GM23248 (cell line): ENCODE results near the gene ACTL8. TPM values are rescaled to one million over a fixed set of nuclear protein-coding genes. Genes with fewer than 3 reads are reported as not detected.
A peak's percentile ranks its signal among the peaks of the same experiment; 100 is the strongest.

Experiments
- DNase-seq: peaks from one replicate; pipeline ENCODE4 v3.0.0-alpha.2; 2015
- H2AFZ ChIP-seq: fragments of 200-600 bp; sonication (generic); 2 replicates; pipeline ENCODE4 v1.6.1; 2016; ENCODE audit warnings: antibody characterized with exemption
- H3F3A ChIP-seq: fragments of 200-600 bp; sonication (generic); 2 replicates; pipeline ENCODE4 v1.6.1; 2016; ENCODE audit warnings: mild to moderate bottlenecking, antibody characterized with exemption, mixed run types; ENCODE audit not compliant: insufficient read depth
- H3K27ac ChIP-seq: fragments of 200-600 bp; sonication (generic); 2 replicates; pipeline ENCODE4 v1.5.1; 2016; ENCODE audit warnings: mild to moderate bottlenecking
- H3K27me3 ChIP-seq: fragments of 200-600 bp; sonication (generic); replicated peaks from 2 replicates; pipeline ENCODE4 v1.6.1; 2016; ENCODE audit warnings: mild to moderate bottlenecking; ENCODE audit not compliant: insufficient read depth
- H3K36me3 ChIP-seq: fragments of 200-600 bp; sonication (generic); 2 replicates; pipeline ENCODE4 v1.6.1; 2016; ENCODE audit warnings: low read depth, mild to moderate bottlenecking
- H3K4me1 ChIP-seq: fragments of 200-600 bp; sonication (generic); 2 replicates; pipeline ENCODE4 v1.6.1; 2016; ENCODE audit warnings: mild to moderate bottlenecking; ENCODE audit not compliant: insufficient read depth
- H3K4me2 ChIP-seq: fragments of 200-600 bp; sonication (generic); one replicate; pipeline ENCODE4 v1.6.1; 2016; ENCODE audit warnings: mild to moderate bottlenecking; ENCODE audit not compliant: unreplicated experiment
- H3K4me3 ChIP-seq: fragments of 200-600 bp; sonication (generic); 2 replicates; pipeline ENCODE4 v1.5.1; 2016; ENCODE audit warnings: mild to moderate bottlenecking
- H3K79me2 ChIP-seq: fragments of 200-600 bp; sonication (generic); 2 replicates; pipeline ENCODE4 v1.6.1; 2016; ENCODE audit warnings: mild to moderate bottlenecking; ENCODE audit not compliant: insufficient read depth
- H3K9ac ChIP-seq: fragments of 200-600 bp; sonication (generic); 2 replicates; pipeline ENCODE4 v1.6.1; 2016; ENCODE audit warnings: mild to moderate bottlenecking
- H3K9me2 ChIP-seq: fragments of 200-600 bp; sonication (generic); 2 replicates; pipeline ENCODE4 v1.6.1; 2016; ENCODE audit warnings: mixed run types, mild to moderate bottlenecking, moderate library complexity; ENCODE audit not compliant: insufficient read depth
- H3K9me3 ChIP-seq: fragments of 200-600 bp; sonication (generic); one replicate; pipeline ENCODE4 v1.6.1; 2017; ENCODE audit warnings: low read depth
- H4K20me1 ChIP-seq: fragments of 200-600 bp; sonication (generic); 2 replicates; pipeline ENCODE4 v1.6.0; 2016; ENCODE audit not compliant: insufficient read depth
- EZH2 ChIP-seq: fragments of 200-600 bp; sonication (generic); IDR thresholded peaks from 2 replicates; pipeline ENCODE4 v1.6.1; 2018; ENCODE audit warnings: antibody characterized with exemption, mild to moderate bottlenecking; ENCODE audit not compliant: insufficient read depth, poor library complexity, severe bottlenecking
- EZH2phosphoT487 ChIP-seq: fragments of 200-600 bp; sonication (generic); IDR thresholded peaks from 2 replicates; pipeline ENCODE4 v1.6.1; 2018; ENCODE audit warnings: antibody characterized with exemption, moderate library complexity, mild to moderate bottlenecking, low read depth; ENCODE audit not compliant: insufficient read depth
- WGBS, 2 experiments: methylation state at CpG; one replicate each; pipeline ENCODE4 v1.1.6; 2015 to 2017; ENCODE audit warnings: low lambda C conversion rate in 2 of 2, low coverage in 1 of 2; ENCODE audit errors: missing lambda C conversion rate in 2 of 2; 5-methylcytosine and 5-hydroxymethylcytosine counted together
- in situ Hi-C: fragments of 300-500 bp; cut with MboI; formaldehyde crosslinking; loops from 2 replicates; pipeline ENCODE4 v1.15.0; 2020
- polyA plus RNA-seq: library from polyadenylated mRNA; unstranded; fragments of >200 nt; fragmentation: Nextera tagmentation; extraction: Ambion mirVana; gene quantifications from 2 replicates; pipeline ENCODE4 v1.2.1, GENCODE V29; 2016
- total RNA-seq: library from RNA; depleted of rRNA; stranded (reverse); fragments of >200 nt; shearing (Covaris generic); gene quantifications from 2 replicates; pipeline ENCODE4 v1.2.3, GENCODE V29; 2014

The ACTL8 gene
- total and polyA plus RNA-seq, 2 experiments from 2014 or later, result 0.11 TPM; not detected in 1

- no peak overlapping the region for H3K27ac ChIP-seq
- H4K20me1 ChIP-seq, result no peaks in the 10 kb centered on the region
- peaks cover 6% of the 10 kb centered on the region; the same call in 1 of the 2 replicates for H3K4me1 ChIP-seq
- TF ChIP-seq EZH2phosphoT487 (no peak), EZH2 (no peak)
- DNase-seq, result no peak
- no peaks in the 10 kb centered on the region for H3K27me3 ChIP-seq
- H3K9ac ChIP-seq, result no peak overlapping the region
- H3K36me3 ChIP-seq, result no peaks in the 10 kb centered on the region
- H3K9me2 ChIP-seq, result no peaks in the 10 kb centered on the region
- no peaks in the 10 kb centered on the region for H3K79me2 ChIP-seq
- 0 out of 2 replicates have a peak, but pooled peaks cover 4% of the 10 kb centered on the region for H3F3A ChIP-seq
- no peak overlapping the region for H2AFZ ChIP-seq
- WGBS, 2 experiments, result 65 to 68% methylated on average over 5 to 6 of the region's 6 CpGs
- H3K9me3 ChIP-seq, result no peaks in the 10 kb centered on the region
- no peak overlapping the region for H3K4me3 ChIP-seq
- H3K4me2 ChIP-seq, result no peak overlapping the region
- in situ Hi-C loops, result no loop called here
Measured at GRCh38 chr1:17736625-17737024, 18.5 kb upstream of the ACTL8 start.

GRCh38 chr1:17739050-17739449 is 16.1 kb upstream of the ACTL8 start:
- in situ Hi-C loops, result no loop called here
- DNase-seq, result no peak
- no peaks in the 10 kb centered on the region for H3K9me2 ChIP-seq
- H2AFZ ChIP-seq, result no peak overlapping the region
- H3F3A ChIP-seq, result no peaks in the 10 kb centered on the region; the same call in 1 of the 2 replicates
- TF ChIP-seq EZH2, result no peak
- no peak for TF ChIP-seq EZH2phosphoT487
- no peaks in the 10 kb centered on the region for H3K27me3 ChIP-seq
- no peak overlapping the region for H3K9ac ChIP-seq
- H3K79me2 ChIP-seq, result no peaks in the 10 kb centered on the region
- no peaks in the 10 kb centered on the region for H4K20me1 ChIP-seq
- H3K4me1 ChIP-seq, result peaks cover 6% of the 10 kb centered on the region; the same call in 1 of the 2 replicates
- no peak overlapping the region for H3K4me2 ChIP-seq
- no peak overlapping the region for H3K4me3 ChIP-seq
- H3K36me3 ChIP-seq, result no peaks in the 10 kb centered on the region
- H3K27ac ChIP-seq, result no peak overlapping the region
- H3K9me3 ChIP-seq, result no peaks in the 10 kb centered on the region

- no peak overlapping the region for H3K27ac ChIP-seq
- H3K9me2 ChIP-seq, result no peaks in the 10 kb centered on the region
- H3K9me3 ChIP-seq, result no peaks in the 10 kb centered on the region
- no peak overlapping the region for H2AFZ ChIP-seq
- no peak overlapping the region for H3K4me2 ChIP-seq
- H3K4me3 ChIP-seq, result no peak overlapping the region
- H3K9ac ChIP-seq, result no peak overlapping the region
- H3F3A ChIP-seq, result no peaks in the 10 kb centered on the region; the same call in 1 of the 2 replicates
- in situ Hi-C loops, result no loop called here
- WGBS, 2 experiments, result 67 to 78% methylated on average over 5 of the region's 5 CpGs
- H3K79me2 ChIP-seq, result no peaks in the 10 kb centered on the region
- TF ChIP-seq EZH2phosphoT487, result no peak
- no peak for TF ChIP-seq EZH2
- DNase-seq, result no peak
- H3K36me3 ChIP-seq, result no peaks in the 10 kb centered on the region
- no peaks in the 10 kb centered on the region for H4K20me1 ChIP-seq
- H3K27me3 ChIP-seq, result no peaks in the 10 kb centered on the region
- H3K4me1 ChIP-seq, result peaks cover 12% of the 10 kb centered on the region; the same call in 1 of the 2 replicates
Measured at GRCh38 chr1:17741052-17741451, 14.1 kb upstream of the ACTL8 start.

- Histone ChIP-seq H3K4me2 (no peak overlapping the region), H4K20me1 (no peaks in the 10 kb centered on the region), H3K9ac (no peak overlapping the region), H3K27ac (no peak overlapping the region), H3K9me3 (no peaks in the 10 kb centered on the region), H3K79me2 (no peaks in the 10 kb centered on the region), H3K4me1 (peaks cover 19% of the 10 kb centered on the region), H3K9me2 (no peaks in the 10 kb centered on the region), H3K27me3 (no peaks in the 10 kb centered on the region), H3F3A (no peaks in the 10 kb centered on the region; the same call in 1 of the 2 replicates), H3K36me3 (no peaks in the 10 kb centered on the region), H2AFZ (no peak overlapping the region), H3K4me3 (no peak overlapping the region)
- in situ Hi-C loops, result no loop called here
- 33% methylated on average over 5 of the region's 5 CpGs for WGBS, 2 experiments
- DNase-seq, result peak; percentile 69
- no peak for TF ChIP-seq EZH2
Measured at GRCh38 chr1:17742583-17742982, 12.6 kb upstream of the ACTL8 start.

- no peak overlapping the region for H3K9ac ChIP-seq
- no peaks in the 10 kb centered on the region for H3K79me2 ChIP-seq
- no peak for TF ChIP-seq EZH2
- TF ChIP-seq EZH2phosphoT487, result no peak
- H3K4me2 ChIP-seq, result no peak overlapping the region
- no peaks in the 10 kb centered on the region for H3K9me2 ChIP-seq
- no peak overlapping the region for H2AFZ ChIP-seq
- 65 to 72% methylated on average over 9 of the region's 11 CpGs for WGBS, 2 experiments
- no peak for DNase-seq
- no peak overlapping the region for H3K4me3 ChIP-seq
- H3K36me3 ChIP-seq, result no peaks in the 10 kb centered on the region
- H3K9me3 ChIP-seq, result no peaks in the 10 kb centered on the region
- no peaks in the 10 kb centered on the region for H3K27me3 ChIP-seq
- in situ Hi-C loops, result no loop called here
- H3K4me1 ChIP-seq, result peaks cover 19% of the 10 kb centered on the region
- no peaks in the 10 kb centered on the region for H4K20me1 ChIP-seq
- no peaks in the 10 kb centered on the region; the same call in 1 of the 2 replicates for H3F3A ChIP-seq
- H3K27ac ChIP-seq, result no peak overlapping the region
Measured at GRCh38 chr1:17743008-17743647, 12.0 kb upstream of the ACTL8 start.
